ENCODE results near the gene TRMT6.

The TRMT6 gene

DNA sequence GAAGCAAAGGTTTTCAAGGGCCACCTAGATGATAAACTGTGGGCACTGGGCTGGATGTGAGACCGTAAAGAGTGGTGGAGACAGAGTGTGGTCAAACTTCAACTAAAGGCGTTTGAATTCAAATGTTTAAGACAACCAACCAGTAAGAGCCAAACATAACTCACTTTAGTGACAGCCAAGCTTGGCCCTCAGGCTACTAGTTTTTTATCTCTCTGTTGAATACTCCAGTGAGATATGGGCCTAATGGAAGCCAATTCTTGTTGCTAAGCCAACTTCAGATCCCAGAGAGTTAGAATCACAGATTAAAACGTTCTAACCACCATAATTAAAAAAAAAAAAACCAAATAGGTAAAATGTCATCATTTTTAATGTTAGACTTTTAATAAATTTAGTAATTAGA lies 57.3 kb downstream of the TRMT6 start:
- no peak for DNase-seq

DNA sequence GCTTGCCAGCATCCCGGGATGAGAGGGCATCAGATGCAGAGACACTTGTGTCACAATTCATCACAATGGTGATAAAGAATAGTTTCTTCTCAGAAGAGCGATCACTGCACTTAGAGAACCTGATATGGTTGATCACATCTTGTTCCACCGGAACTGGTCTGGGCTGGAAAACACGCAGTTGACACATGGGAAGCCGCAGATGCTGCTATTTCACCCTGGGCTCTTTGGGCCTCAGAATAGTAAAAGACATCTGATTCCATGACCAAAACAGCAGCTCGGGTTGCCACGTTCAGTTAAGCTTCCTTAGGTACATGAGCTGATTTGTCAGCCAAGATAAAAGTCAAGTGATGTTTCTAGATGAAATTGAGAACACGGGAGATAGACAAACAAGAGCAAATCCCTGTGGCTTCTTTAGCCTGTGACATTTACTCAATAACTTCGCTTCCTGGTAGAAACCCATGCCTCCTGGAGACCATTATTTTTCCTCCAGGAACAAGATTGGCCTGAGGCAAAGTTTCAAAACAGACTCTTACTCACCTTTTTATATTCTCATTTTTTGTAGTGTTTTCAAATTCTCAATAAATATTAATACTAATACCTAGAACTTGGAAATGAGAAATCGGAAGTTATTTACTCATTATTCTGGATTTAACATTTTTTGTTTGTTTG lies 59.4 kb downstream of the TRMT6 start:
- no peak for DNase-seq

DNA sequence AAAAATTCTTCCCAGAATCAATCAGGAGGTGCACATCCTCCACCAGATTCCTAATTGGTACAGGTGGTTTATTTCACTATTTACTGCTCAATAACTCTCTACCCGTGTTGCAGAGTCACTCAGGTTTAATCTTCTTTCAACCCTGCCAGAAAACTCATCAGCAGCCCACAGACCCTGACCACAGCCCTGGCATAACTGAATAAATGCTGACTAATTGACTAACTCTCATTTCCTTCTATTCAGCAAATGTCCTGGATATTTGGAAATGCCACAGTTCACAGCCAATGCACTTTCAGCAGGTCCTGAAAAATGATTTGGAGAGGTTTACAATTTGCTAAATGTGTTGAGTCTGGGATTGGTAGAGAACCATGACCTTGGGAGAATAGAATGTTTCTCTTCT lies 62.3 kb downstream of the TRMT6 start:
- no peak for DNase-seq

DNA sequence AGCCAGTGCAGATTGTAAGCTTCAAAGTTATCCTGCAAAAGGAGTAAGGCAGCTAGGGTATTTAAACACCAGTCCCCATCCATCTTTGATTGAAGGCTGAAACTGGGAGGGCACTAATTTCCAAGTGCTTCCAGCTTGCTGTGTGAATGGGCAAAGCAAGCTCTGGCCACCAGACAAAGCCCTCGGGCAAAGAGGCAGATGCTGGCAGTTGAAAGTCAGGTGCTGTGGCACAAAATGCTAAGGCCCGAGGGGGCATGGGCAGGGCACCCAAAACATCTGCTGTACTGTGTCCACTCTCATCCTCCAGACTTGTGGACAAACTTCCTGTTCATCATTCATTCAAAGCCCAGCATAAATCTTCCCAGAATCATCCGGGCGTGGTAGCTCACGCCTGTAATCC lies 62.9 kb downstream of the TRMT6 start:
- no peak for DNase-seq
